OCI-LY1 (cell line): ENCODE results near the gene PARS2.
A peak's percentile ranks its signal among the peaks of the same experiment; 100 is the strongest.

Experiments used
- H2AFZ ChIP-seq: fragments of 200-600 bp; sonication (generic), shearing (Covaris generic); 2 replicates; pipeline ENCODE4 v1.6.0; 2014; ENCODE audit warnings: antibody characterized with exemption, mild to moderate bottlenecking, low read length
- H3F3A ChIP-seq: fragments of 200-600 bp; sonication (generic), shearing (Covaris generic); 2 replicates; pipeline ENCODE4 v1.6.0; 2014; ENCODE audit warnings: mild to moderate bottlenecking, antibody characterized with exemption, low read length, moderate library complexity; ENCODE audit not compliant: insufficient read depth
- H3K27ac ChIP-seq: fragments of 200-600 bp; sonication (generic); 2 replicates; pipeline ENCODE4 v1.5.1; 2014; ENCODE audit warnings: low read length, mixed run types, mild to moderate bottlenecking, low read depth; ENCODE audit not compliant: poor library complexity, severe bottlenecking
- H3K27me3 ChIP-seq: fragments of 200-600 bp; sonication (generic); 2 replicates; pipeline ENCODE4 v1.6.0; 2014; ENCODE audit warnings: antibody characterized with exemption, mild to moderate bottlenecking, low read length, moderate library complexity; ENCODE audit not compliant: insufficient read depth
- H3K36me3 ChIP-seq: fragments of 200-600 bp; sonication (generic); 2 replicates; pipeline ENCODE4 v1.6.1; 2014; ENCODE audit warnings: mild to moderate bottlenecking, antibody characterized with exemption, low read length, moderate library complexity, mixed read lengths; ENCODE audit not compliant: insufficient read depth
- H3K4me1 ChIP-seq: fragments of 200-600 bp; sonication (generic); 2 replicates; pipeline ENCODE4 v1.5.1; 2014; ENCODE audit warnings: mild to moderate bottlenecking, low read length, moderate library complexity; ENCODE audit not compliant: insufficient read depth, severe bottlenecking
- H3K4me2 ChIP-seq: fragments of 200-600 bp; sonication (generic), shearing (Covaris generic); 2 replicates; pipeline ENCODE4 v1.6.1; 2014; ENCODE audit warnings: low read length
- H3K4me3 ChIP-seq: fragments of 200-600 bp; sonication (generic); 2 replicates; pipeline ENCODE4 v1.5.1; 2014; ENCODE audit warnings: low read length, low read depth, mild to moderate bottlenecking, mixed read lengths; ENCODE audit not compliant: poor library complexity, severe bottlenecking
- H3K79me2 ChIP-seq: fragments of 200-600 bp; shearing (Covaris generic); 2 replicates; pipeline ENCODE4 v1.6.1; 2016; ENCODE audit warnings: mixed run types, low read length, mixed read lengths; ENCODE audit not compliant: insufficient read depth
- H3K9ac ChIP-seq: fragments of 200-600 bp; sonication (generic), shearing (Covaris generic); 2 replicates; pipeline ENCODE4 v1.6.1; 2014; ENCODE audit warnings: mild to moderate bottlenecking, low read length, mixed read lengths
- H3K9me2 ChIP-seq: fragments of 200-600 bp; sonication (generic), shearing (Covaris generic); 2 replicates; pipeline ENCODE4 v1.6.1; 2014; ENCODE audit warnings: low read depth, mild to moderate bottlenecking, low read length, mixed read lengths
- H3K9me3 ChIP-seq: fragments of 200-600 bp; shearing (Covaris generic); 2 replicates; pipeline ENCODE4 v1.6.1; 2014; ENCODE audit warnings: low read length, mixed read lengths
- H4K20me1 ChIP-seq: fragments of 200-600 bp; sonication (generic), shearing (Covaris generic); 2 replicates; pipeline ENCODE4 v1.6.0; 2016; ENCODE audit warnings: mild to moderate bottlenecking, low read length; ENCODE audit not compliant: insufficient read depth
- CTCF ChIP-seq: fragments of 200-600 bp; sonication (generic), shearing (Covaris generic); IDR thresholded peaks from 2 replicates; pipeline ENCODE4 v1.5.1; 2017; ENCODE audit warnings: mild to moderate bottlenecking, antibody characterized with exemption, low read length, moderate library complexity, mixed read lengths
- EZH2 ChIP-seq: fragments of 200-600 bp; sonication (generic), shearing (Covaris generic); IDR thresholded peaks from 2 replicates; pipeline ENCODE4 v1.8.0; 2017; ENCODE audit warnings: borderline replicate concordance, mixed run types, mild to moderate bottlenecking, antibody characterized with exemption, low read length, moderate library complexity, mixed read lengths

PARS2 gene

GRCh38 chr1:54774820-54775498, 10.6 kb upstream of the PARS2 start:
- TF ChIP-seq CTCF (no peak), EZH2 (no peak)
- H3K27ac ChIP-seq, result no peak overlapping the region
- no peaks in the 10 kb centered on the region for H3K27me3 ChIP-seq
- no peaks in the 10 kb centered on the region for H3K9me3 ChIP-seq
- no peaks in the 10 kb centered on the region for H3K79me2 ChIP-seq
- no peak overlapping the region for H3K9ac ChIP-seq
- H3K4me2 ChIP-seq, result no peak overlapping the region
- H3K4me3 ChIP-seq, result no peak overlapping the region
- peaks cover 7% of the 10 kb centered on the region for H3K4me1 ChIP-seq
- H3K36me3 ChIP-seq, result no peaks in the 10 kb centered on the region; the same call in 1 of the 2 replicates
- no peaks in the 10 kb centered on the region for H3K9me2 ChIP-seq
- no peaks in the 10 kb centered on the region for H3F3A ChIP-seq
- H4K20me1 ChIP-seq, result no peaks in the 10 kb centered on the region
- H2AFZ ChIP-seq, result peak overlapping the region; percentile 64; the same call in 1 of the 2 replicates

- Histone ChIP-seq H3K9me3 (no peaks in the 10 kb centered on the region), H3K9ac (no peak overlapping the region), H3K27me3 (no peaks in the 10 kb centered on the region), H3K9me2 (no peaks in the 10 kb centered on the region), H3K4me2 (no peak overlapping the region), H4K20me1 (no peaks in the 10 kb centered on the region), H3K4me3 (no peak overlapping the region), H3K36me3 (no peaks in the 10 kb centered on the region; the same call in 1 of the 2 replicates), H3K4me1 (peaks cover 7% of the 10 kb centered on the region), H3K27ac (no peak overlapping the region), H2AFZ (no peak overlapping the region), H3F3A (no peaks in the 10 kb centered on the region), H3K79me2 (no peaks in the 10 kb centered on the region)
- TF ChIP-seq CTCF (no peak), EZH2 (no peak)
Observed at GRCh38 chr1:54772951-54773350, 8.6 kb upstream of the PARS2 start.

GRCh38 chr1:54768093-54768492, 3.8 kb upstream of the PARS2 start:
- no peaks in the 10 kb centered on the region for H3K27me3 ChIP-seq
- H3K9ac ChIP-seq, result no peak overlapping the region
- no peak overlapping the region for H3K27ac ChIP-seq
- H3K9me3 ChIP-seq, result no peaks in the 10 kb centered on the region
- H3K4me1 ChIP-seq, result peaks cover 19% of the 10 kb centered on the region
- H3K4me2 ChIP-seq, result no peak overlapping the region
- no peaks in the 10 kb centered on the region for H3K79me2 ChIP-seq
- no peaks in the 10 kb centered on the region for H3K9me2 ChIP-seq
- no peaks in the 10 kb centered on the region for H3F3A ChIP-seq
- no peak overlapping the region for H2AFZ ChIP-seq
- no peak for TF ChIP-seq EZH2
- no peak for TF ChIP-seq CTCF
- no peaks in the 10 kb centered on the region for H4K20me1 ChIP-seq
- H3K36me3 ChIP-seq, result no peaks in the 10 kb centered on the region
- H3K4me3 ChIP-seq, result no peak overlapping the region
